BLaER1 (cell line): ENCODE measurements around the gene SEPHS1.
"Not testable (repeated sequence)": the region's sequence is repeated elsewhere in the genome, so short reads cannot be mapped to it uniquely, and the experiment has no call there.

Experiments used
- H3K27ac ChIP-seq: shearing (Covaris generic); formaldehyde crosslinking; 2 replicates; pipeline ENCODE4 v1.8.1; 2022
- H3K27me3 ChIP-seq: shearing (Covaris generic); formaldehyde crosslinking; 2 replicates; pipeline ENCODE4 v1.8.1; 2022
- H3K36me3 ChIP-seq: shearing (Covaris generic); formaldehyde crosslinking; 2 replicates; pipeline ENCODE4 v1.8.1; 2022
- H3K4me1 ChIP-seq: shearing (Covaris generic); formaldehyde crosslinking; 2 replicates; pipeline ENCODE4 v1.8.1; 2022
- H3K4me2 ChIP-seq: shearing (Covaris generic); formaldehyde crosslinking; 2 replicates; pipeline ENCODE4 v1.8.1; 2022
- H3K4me3 ChIP-seq: shearing (Covaris generic); formaldehyde crosslinking; 2 replicates; pipeline ENCODE4 v1.8.1; 2022
- H3K9ac ChIP-seq: shearing (Covaris generic); formaldehyde crosslinking; 2 replicates; pipeline ENCODE4 v1.8.1; 2022
- H3K9me3 ChIP-seq: shearing (Covaris generic); formaldehyde crosslinking; 2 replicates; pipeline ENCODE4 v1.8.1; 2022
- H4K20me1 ChIP-seq: shearing (Covaris generic); formaldehyde crosslinking; 2 replicates; pipeline ENCODE4 v1.8.1; 2022
- Cebpa-rat ChIP-seq: shearing (Covaris generic); IDR thresholded peaks from 2 replicates; pipeline ENCODE4 v1.8.1; 2022

Gene SEPHS1

DNA sequence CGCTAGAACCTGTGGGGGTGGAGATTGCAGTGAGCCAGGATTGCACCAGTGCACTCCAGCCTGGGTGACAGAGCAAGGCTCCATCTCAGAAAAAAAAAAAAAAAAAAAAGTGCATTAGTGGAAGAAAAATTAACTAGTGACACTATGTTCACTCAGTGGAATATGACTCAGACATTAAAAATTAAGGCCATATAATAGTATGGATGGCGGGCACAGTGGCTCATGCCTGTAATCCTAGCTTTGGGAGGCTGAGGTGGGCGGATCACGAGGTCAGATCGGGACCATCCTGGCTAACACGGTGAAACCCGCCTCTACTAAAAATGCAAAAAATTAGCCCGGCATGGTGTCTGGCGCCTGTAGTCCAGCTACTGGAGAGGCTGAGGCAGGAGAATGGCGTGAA lies 51.6 kb downstream of the SEPHS1 start:
- H3K4me3 ChIP-seq, result no peak overlapping the region
- peaks cover 34% of the 10 kb centered on the region for H3K36me3 ChIP-seq
- H4K20me1 ChIP-seq, result no peaks in the 10 kb centered on the region
- no peak for TF ChIP-seq Cebpa-rat
- no peak overlapping the region for H3K4me2 ChIP-seq
- peaks cover 28% of the 10 kb centered on the region for H3K4me1 ChIP-seq
- H3K27me3 ChIP-seq, result no peaks in the 10 kb centered on the region
- H3K9ac ChIP-seq, result no peak overlapping the region
- H3K27ac ChIP-seq, result no peak overlapping the region
- H3K9me3 ChIP-seq, result no peaks in the 10 kb centered on the region

- no peak overlapping the region for H3K9ac ChIP-seq
- H3K4me3 ChIP-seq, result no peak overlapping the region
- no peak overlapping the region for H3K27ac ChIP-seq
- H3K4me2 ChIP-seq, result no peak overlapping the region
- H3K9me3 ChIP-seq, result no peaks in the 10 kb centered on the region
- TF ChIP-seq Cebpa-rat, result no peak
- H3K27me3 ChIP-seq, result no peaks in the 10 kb centered on the region
- peaks cover 42% of the 10 kb centered on the region for H3K36me3 ChIP-seq
- no peaks in the 10 kb centered on the region for H4K20me1 ChIP-seq
- peaks cover 19% of the 10 kb centered on the region for H3K4me1 ChIP-seq
Observed at GRCh38 chr10:13294784-13295183, 53.3 kb downstream of the SEPHS1 start.

- TF ChIP-seq Cebpa-rat, result no peak
- H3K36me3 ChIP-seq, result peaks cover 42% of the 10 kb centered on the region
- peaks cover 22% of the 10 kb centered on the region for H3K4me1 ChIP-seq
- H3K27ac ChIP-seq, result no peak overlapping the region
- H4K20me1 ChIP-seq, result no peaks in the 10 kb centered on the region
- H3K9me3 ChIP-seq, result no peaks in the 10 kb centered on the region
- H3K27me3 ChIP-seq, result no peaks in the 10 kb centered on the region
- no peak overlapping the region for H3K4me2 ChIP-seq
- H3K9ac ChIP-seq, result no peak overlapping the region
- H3K4me3 ChIP-seq, result no peak overlapping the region
Observed at GRCh38 chr10:13291821-13292773, 56.0 kb downstream of the SEPHS1 start.

DNA sequence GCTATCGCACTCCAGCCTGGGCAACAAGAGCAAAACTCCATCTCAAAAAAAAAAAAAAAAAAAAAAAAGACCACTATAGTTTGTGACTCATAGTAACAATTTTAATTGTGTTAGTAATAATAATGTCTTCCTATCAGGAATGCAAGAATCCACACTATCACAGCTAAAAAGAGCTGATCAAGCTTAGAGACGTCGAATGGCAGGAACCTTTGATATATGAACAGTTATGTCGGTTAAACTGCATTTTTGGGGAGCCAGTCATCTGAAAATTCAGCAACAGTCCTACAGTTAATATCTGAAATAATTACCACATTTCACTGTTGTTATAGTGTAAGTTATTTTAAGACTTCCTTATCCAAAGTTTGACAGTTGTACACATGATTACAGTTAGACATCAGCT lies 57.0 kb downstream of the SEPHS1 start:
- no peaks in the 10 kb centered on the region for H3K9me3 ChIP-seq
- no peak overlapping the region; the same call in 1 of the 2 replicates for H3K4me2 ChIP-seq
- no peaks in the 10 kb centered on the region for H3K27me3 ChIP-seq
- H3K36me3 ChIP-seq, result peaks cover 46% of the 10 kb centered on the region
- no peak for TF ChIP-seq Cebpa-rat
- no peak overlapping the region for H3K4me3 ChIP-seq
- no peaks in the 10 kb centered on the region for H4K20me1 ChIP-seq
- no peak overlapping the region for H3K27ac ChIP-seq
- peaks cover 22% of the 10 kb centered on the region for H3K4me1 ChIP-seq
- no peak overlapping the region for H3K9ac ChIP-seq

GRCh38 chr10:13284050-13284449 lies 64.0 kb downstream of the SEPHS1 start:
- no peak overlapping the region for H3K4me3 ChIP-seq
- no peaks in the 10 kb centered on the region for H4K20me1 ChIP-seq
- peaks cover 46% of the 10 kb centered on the region for H3K36me3 ChIP-seq
- no peak overlapping the region for H3K9ac ChIP-seq
- H3K4me2 ChIP-seq, result 0 out of 2 replicates have a peak overlapping the region, but pooled peaks have one; percentile 16
- no peak for TF ChIP-seq Cebpa-rat
- H3K9me3 ChIP-seq, result no peaks in the 10 kb centered on the region
- H3K27me3 ChIP-seq, result no peaks in the 10 kb centered on the region
- peaks cover 26% of the 10 kb centered on the region for H3K4me1 ChIP-seq
- no peak overlapping the region for H3K27ac ChIP-seq

- H3K27ac ChIP-seq, H3K27me3 ChIP-seq, H3K4me3 ChIP-seq, H4K20me1 ChIP-seq, H3K9ac ChIP-seq, H3K4me2 ChIP-seq, H3K9me3 ChIP-seq: not testable (repeated sequence)
- Histone ChIP-seq H3K36me3 (peaks cover 53% of the 10 kb centered on the region), H3K4me1 (peaks cover 11% of the 10 kb centered on the region)
Observed at GRCh38 chr10:13282348-13282747, 65.7 kb downstream of the SEPHS1 start.

DNA sequence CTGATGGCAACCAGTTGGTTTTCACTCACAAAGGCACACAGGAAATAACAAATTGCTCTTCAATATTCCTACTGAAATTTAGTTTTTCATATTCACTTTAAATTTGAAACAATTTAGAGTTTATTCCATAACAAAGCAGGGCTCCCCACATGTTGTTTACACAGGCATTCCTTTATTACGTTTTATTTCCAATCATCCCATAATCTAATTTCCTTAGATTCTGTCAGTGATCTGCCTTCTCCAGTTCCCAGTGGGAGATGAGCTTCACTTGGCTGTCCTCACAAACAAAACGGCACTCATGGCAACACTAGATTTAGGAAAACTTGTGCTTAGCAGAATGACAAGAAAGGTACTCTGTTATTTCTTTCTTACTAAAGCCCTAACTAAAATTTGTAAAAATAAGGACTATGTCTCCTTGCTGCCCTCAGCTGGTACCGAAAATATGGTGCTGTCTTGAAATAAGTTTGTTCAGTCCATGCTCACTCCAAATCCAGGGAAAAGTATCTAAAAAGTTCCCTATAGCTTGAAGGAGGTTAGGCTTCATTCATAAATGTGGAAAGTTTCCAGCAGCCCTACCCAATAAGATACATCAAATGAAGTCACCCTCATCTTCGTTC lies 71.2 kb downstream of the SEPHS1 start:
- peaks cover 22% of the 10 kb centered on the region for H3K4me1 ChIP-seq
- no peak overlapping the region for H3K4me3 ChIP-seq
- no peak overlapping the region for H3K4me2 ChIP-seq
- H4K20me1 ChIP-seq, result no peaks in the 10 kb centered on the region
- H3K36me3 ChIP-seq, result peaks cover 28% of the 10 kb centered on the region
- no peaks in the 10 kb centered on the region for H3K9me3 ChIP-seq
- no peaks in the 10 kb centered on the region for H3K27me3 ChIP-seq
- H3K27ac ChIP-seq, result no peak overlapping the region
- no peak for TF ChIP-seq Cebpa-rat
- no peak overlapping the region for H3K9ac ChIP-seq

GRCh38 chr10:13276146-13276545 lies 71.9 kb downstream of the SEPHS1 start:
- not testable (repeated sequence) for H3K27ac ChIP-seq, H3K4me2 ChIP-seq, H3K9ac ChIP-seq, H3K9me3 ChIP-seq, H4K20me1 ChIP-seq, H3K27me3 ChIP-seq, H3K4me3 ChIP-seq
- peaks cover 29% of the 10 kb centered on the region for H3K4me1 ChIP-seq
- peaks cover 22% of the 10 kb centered on the region for H3K36me3 ChIP-seq

DNA sequence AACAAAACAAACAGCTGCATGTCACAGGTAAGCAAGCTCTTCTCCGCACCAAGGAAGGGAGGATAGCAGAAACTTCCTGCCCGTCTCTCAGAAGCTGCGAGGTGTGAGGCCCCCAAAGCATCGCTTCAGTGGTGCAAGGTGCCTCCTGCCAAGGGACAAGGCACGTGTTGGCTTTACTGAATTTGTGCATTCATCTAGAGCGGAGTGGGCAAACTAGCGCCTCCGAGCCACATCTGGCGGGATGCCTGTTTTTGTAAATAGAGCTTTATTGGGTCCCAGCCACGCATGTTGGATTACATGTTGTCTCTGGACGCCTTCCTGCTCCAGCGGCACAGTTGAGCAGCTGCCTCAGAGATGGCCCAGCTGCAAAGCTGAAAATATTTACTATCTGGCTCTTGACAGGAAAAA lies 75.9 kb downstream of the SEPHS1 start:
- H3K27ac ChIP-seq, result peak overlapping the region; percentile 73
- no peaks in the 10 kb centered on the region for H3K36me3 ChIP-seq
- H3K9ac ChIP-seq, result peak overlapping the region; percentile 15; the same call in 1 of the 2 replicates
- no peaks in the 10 kb centered on the region for H3K27me3 ChIP-seq
- H4K20me1 ChIP-seq, result no peaks in the 10 kb centered on the region
- TF ChIP-seq Cebpa-rat, result no peak
- no peaks in the 10 kb centered on the region for H3K9me3 ChIP-seq
- peaks cover 48% of the 10 kb centered on the region for H3K4me1 ChIP-seq
- H3K4me2 ChIP-seq, result peak overlapping the region; percentile 60
- no peak overlapping the region for H3K4me3 ChIP-seq

DNA sequence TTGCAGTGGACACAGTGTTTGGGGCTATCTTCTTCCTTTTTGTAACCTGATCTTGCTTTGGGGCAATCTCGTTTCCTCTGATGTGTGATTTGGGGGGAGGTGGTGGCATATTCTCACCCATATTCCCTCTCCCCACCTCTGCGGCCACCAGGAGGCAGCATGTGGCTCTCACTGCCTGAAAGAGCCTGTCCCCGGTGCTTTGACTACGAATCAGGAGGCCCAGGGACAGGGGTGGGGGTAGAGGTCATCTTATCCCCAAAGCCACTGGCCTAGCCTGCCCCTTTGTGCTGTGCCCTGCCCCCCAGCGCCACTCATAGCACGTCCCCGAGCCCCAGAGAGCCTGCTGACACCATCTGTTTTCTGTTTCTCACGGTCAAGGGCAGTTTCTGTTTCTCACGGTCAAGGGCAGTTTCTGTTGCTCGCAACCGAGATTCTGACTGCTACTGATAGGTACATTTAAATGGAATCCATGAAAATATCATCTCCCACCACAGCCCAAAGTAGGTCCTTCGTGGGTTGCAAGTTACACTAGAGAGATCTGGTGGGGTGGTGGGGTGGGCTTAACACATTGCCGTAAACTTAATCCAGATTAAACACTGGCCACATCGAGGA lies 76.4 kb downstream of the SEPHS1 start:
- Histone ChIP-seq H3K27me3 (no peaks in the 10 kb centered on the region), H3K27ac (peak overlapping the region; percentile 73), H3K36me3 (no peaks in the 10 kb centered on the region), H3K9ac (peak overlapping the region; percentile 15; the same call in 1 of the 2 replicates), H4K20me1 (no peaks in the 10 kb centered on the region), H3K9me3 (no peaks in the 10 kb centered on the region), H3K4me2 (peak overlapping the region; percentile 60), H3K4me1 (peaks cover 50% of the 10 kb centered on the region), H3K4me3 (no peak overlapping the region)
- TF ChIP-seq Cebpa-rat, result no peak
